Smooth muscle cell of the coronary artery (primary cell): ENCODE data around the gene EVA1A. TPM values are rescaled to one million over a fixed set of nuclear protein-coding genes. Genes with fewer than 3 reads are reported as not detected.

ENCODE experiments used
- total RNA-seq: library from RNA; depleted of rRNA; stranded (reverse); fragments of >200 nt; gene quantifications from 2 replicates; pipeline ENCODE4 v1.2.3, GENCODE V29; 2014; ENCODE audit warnings: low replicate concordance

The EVA1A gene, protein sequence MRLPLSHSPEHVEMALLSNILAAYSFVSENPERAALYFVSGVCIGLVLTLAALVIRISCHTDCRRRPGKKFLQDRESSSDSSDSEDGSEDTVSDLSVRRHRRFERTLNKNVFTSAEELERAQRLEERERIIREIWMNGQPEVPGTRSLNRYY
- 16.3 and 48.0 TPM in 2 replicates for total RNA-seq

DNA sequence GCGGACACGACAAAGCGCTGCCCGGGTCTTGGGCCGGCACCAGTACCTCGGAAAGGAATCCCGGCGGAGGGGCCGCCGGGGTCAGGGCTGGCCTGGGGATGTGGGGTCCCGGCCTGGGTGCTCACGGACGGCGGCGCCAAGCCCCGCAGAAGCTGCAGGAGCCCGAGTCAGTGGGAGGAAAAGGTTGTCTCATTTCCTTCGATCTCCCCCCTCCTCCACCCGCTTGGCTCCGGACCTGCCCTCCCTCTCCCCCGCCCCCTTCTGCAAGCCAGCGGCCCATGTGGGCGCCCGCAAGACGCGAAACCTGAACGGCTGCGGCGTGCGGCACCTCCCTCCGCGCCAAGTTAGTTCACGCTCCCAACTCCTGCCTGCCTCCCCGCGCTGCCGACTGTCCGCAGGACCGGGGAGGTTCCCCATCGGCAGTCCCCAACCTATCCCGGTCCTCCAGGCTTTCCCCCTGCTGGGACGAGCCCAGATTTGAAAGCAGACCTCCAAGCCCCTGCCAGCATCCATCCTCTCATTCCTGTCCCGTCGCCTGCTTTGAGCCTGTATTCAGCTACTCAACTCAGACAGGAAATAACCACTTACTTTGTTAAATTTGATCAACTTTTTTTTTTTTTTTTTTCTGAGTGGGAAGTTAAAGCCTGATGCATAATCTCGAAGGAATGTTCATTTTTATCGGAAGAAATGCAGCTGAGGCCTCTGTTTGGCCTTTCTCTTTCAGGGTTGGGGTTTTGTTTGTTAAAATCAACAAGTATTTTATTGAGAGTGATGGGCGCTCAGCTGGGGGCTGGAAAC lies at the start of gene EVA1A:
Gene EVA1A (minus strand): TSS at position 172 of the 798 bp plus-strand sequence. CDS start 42,799 bp downstream, outside the sequence.

Other genes with a start within 250 kb of the EVA1A start
- gene MRPL19, start 85.8 kb upstream of the EVA1A start, total RNA-seq = 14.4 and 31.0 TPM in 2 replicates
- 4.2 and 9.2 TPM in 2 replicates for gene GCFC2, start 150.0 kb upstream of the EVA1A start, total RNA-seq